Progenitor cell of endocrine pancreas (in vitro differentiated cells): ENCODE measurements around the gene ABCG2. TPM values are rescaled to one million over a fixed set of nuclear protein-coding genes. Genes with fewer than 3 reads are reported as not detected.

ENCODE experiments used
- DNase-seq: peaks from one replicate; pipeline ENCODE4 v3.0.0; 2021; ENCODE audit warnings: low spot score; ENCODE audit not compliant: unreplicated experiment
- H3K27ac Mint-ChIP-seq: 2 replicates; pipeline ENCODE4 v1.8.0; 2021; ENCODE audit warnings: mild to moderate bottlenecking, moderate library complexity, mixed read lengths
- H3K27me3 Mint-ChIP-seq: 2 replicates; pipeline ENCODE4 v1.8.0; 2021; ENCODE audit warnings: mixed read lengths
- H3K36me3 Mint-ChIP-seq: 2 replicates; pipeline ENCODE4 v1.8.0; 2022; ENCODE audit warnings: mixed read lengths; ENCODE audit not compliant: insufficient read depth
- H3K4me1 Mint-ChIP-seq: 2 replicates; pipeline ENCODE4 v1.8.0; 2021; ENCODE audit warnings: low read depth, mixed read lengths
- H3K4me3 Mint-ChIP-seq: 2 replicates; pipeline ENCODE4 v1.8.0; 2021; ENCODE audit warnings: low read depth, mild to moderate bottlenecking, moderate library complexity, mixed read lengths
- H3K9me3 Mint-ChIP-seq: 2 replicates; pipeline ENCODE4 v1.8.0; 2021; ENCODE audit warnings: low read depth, mixed read lengths
- CTCF ChIP-seq: fragments of 200-600 bp; sonication (generic); IDR thresholded peaks from one replicate; pipeline ENCODE4 v1.5.0; 2021; ENCODE audit warnings: antibody characterized with exemption, mild to moderate bottlenecking; ENCODE audit not compliant: unreplicated experiment
- total RNA-seq: library from RNA; stranded (reverse); gene quantifications from 2 replicates; pipeline ENCODE4 v1.2.1, GENCODE V29; 2021

Gene ABCG2
- total RNA-seq, 1 donor from 2014 or later: 2.3 TPM

GRCh38 chr4:88119943-88120342 is 38.5 kb downstream of the ABCG2 start:
- H3K27me3 Mint-ChIP-seq: no peaks in the 10 kb centered on the region
- no peaks in the 10 kb centered on the region for H3K4me1 Mint-ChIP-seq
- no peak for TF ChIP-seq CTCF
- H3K4me3 Mint-ChIP-seq: no peak overlapping the region
- H3K36me3 Mint-ChIP-seq: peaks cover 23% of the 10 kb centered on the region
- DNase-seq: no peak
- no peak overlapping the region for H3K27ac Mint-ChIP-seq
- peaks cover 44% of the 10 kb centered on the region for H3K9me3 Mint-ChIP-seq

- DNase-seq: no peak
- H3K4me1 Mint-ChIP-seq: peaks cover 8% of the 10 kb centered on the region
- no peaks in the 10 kb centered on the region for H3K27me3 Mint-ChIP-seq
- no peak for TF ChIP-seq CTCF
- H3K4me3 Mint-ChIP-seq: no peak overlapping the region
- peaks cover 12% of the 10 kb centered on the region for H3K36me3 Mint-ChIP-seq
- H3K9me3 Mint-ChIP-seq: peaks cover 17% of the 10 kb centered on the region
- no peak overlapping the region for H3K27ac Mint-ChIP-seq
Observed at GRCh38 chr4:88115587-88115986, 42.9 kb downstream of the ABCG2 start.

GRCh38 chr4:88112856-88113255 is 45.6 kb downstream of the ABCG2 start:
- Mint-ChIP-seq H3K4me1 (peaks cover 17% of the 10 kb centered on the region), H3K9me3 (no peaks in the 10 kb centered on the region), H3K27ac (no peak overlapping the region), H3K27me3 (no peaks in the 10 kb centered on the region), H3K4me3 (no peak overlapping the region), H3K36me3 (no peaks in the 10 kb centered on the region)
- no peak for TF ChIP-seq CTCF
- no peak for DNase-seq

- no peak for DNase-seq
- no peaks in the 10 kb centered on the region for H3K27me3 Mint-ChIP-seq
Observed at GRCh38 chr4:88110826-88111225, 47.6 kb downstream of the ABCG2 start.

GRCh38 chr4:88109123-88109881 is 49.1 kb downstream of the ABCG2 start:
- Mint-ChIP-seq H3K36me3 (peaks cover 2% of the 10 kb centered on the region), H3K9me3 (peaks cover 10% of the 10 kb centered on the region)

More at GRCh38 chr4:88110826-88111225, 47.6 kb downstream of the ABCG2 start:
- TF ChIP-seq CTCF: no peak
- peaks cover 25% of the 10 kb centered on the region for H3K4me1 Mint-ChIP-seq
- peaks cover 5% of the 10 kb centered on the region for H3K9me3 Mint-ChIP-seq
- peak overlapping the region; percentile 29 for H3K27ac Mint-ChIP-seq
- no peaks in the 10 kb centered on the region for H3K36me3 Mint-ChIP-seq
- H3K4me3 Mint-ChIP-seq: no peak overlapping the region

More at GRCh38 chr4:88109123-88109881, 49.1 kb downstream of the ABCG2 start:
- DNase-seq: no peak
- Mint-ChIP-seq H3K4me1 (peaks cover 36% of the 10 kb centered on the region), H3K27ac (peak overlapping the region; percentile 95), H3K4me3 (no peak overlapping the region), H3K27me3 (no peaks in the 10 kb centered on the region)
- TF ChIP-seq CTCF: no peak
